ENCODE measurements around the gene SLC8A3.

SLC8A3 gene

GRCh38 chr14:70018713-70019211 lies 170.0 kb downstream of the SLC8A3 start:
- no peak overlapping the region for H2BK120ac ChIP-seq (ENCODE audit: low read depth, low read length)
- WGBS, result 74% methylated on average over 9 of the region's 9 CpGs

DNA sequence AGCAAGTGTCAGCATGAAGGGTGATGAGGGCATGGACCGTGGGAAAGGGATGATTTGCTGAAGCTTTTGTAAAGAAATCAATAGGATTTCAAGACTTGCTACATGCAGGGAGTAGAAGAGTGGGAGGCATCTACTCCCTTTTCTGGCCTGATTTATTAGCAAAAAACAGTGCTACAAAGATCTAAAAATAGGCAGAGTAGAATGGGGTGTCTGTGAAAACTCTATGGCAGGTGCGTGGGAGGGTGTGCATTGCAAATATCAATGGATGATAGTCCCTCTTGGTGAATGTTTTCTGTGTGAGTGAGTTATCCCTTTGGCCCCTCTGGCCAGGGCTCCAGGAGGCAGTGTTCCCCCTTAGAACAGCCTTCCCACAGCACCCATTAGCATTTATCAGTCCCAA lies 170.5 kb downstream of the SLC8A3 start:
- H2AFZ ChIP-seq (ENCODE audit: low read depth, low read length), result no peak overlapping the region

More at GRCh38 chr14:70018713-70019211, 170.0 kb downstream of the SLC8A3 start:
- DNase-seq, result peak; percentile 32
- Histone ChIP-seq H4K8ac (ENCODE audit: low read length) (no peak overlapping the region), H3K27me3 (ENCODE audit: control insufficient read depth in 1 of 2, insufficient read depth in 1 of 2, low read length in 2 of 2) (no peaks in the 10 kb centered on the region), H3K9me3 (ENCODE audit: control insufficient read depth, low read length) (no peaks in the 10 kb centered on the region), H2BK5ac (ENCODE audit: low read depth, low read length, poor library complexity, severe bottlenecking) (no peak overlapping the region), H2AK5ac (ENCODE audit: low read length, severe bottlenecking) (peak overlapping the region; percentile 19), H3K14ac (ENCODE audit: low read length in 2 of 2) (no peak overlapping the region), H3K18ac (ENCODE audit: low read depth in 1 of 2, low read length in 2 of 2) (no peak overlapping the region), H2BK12ac (ENCODE audit: low read length in 2 of 2) (no peak overlapping the region), H3K4me1 (ENCODE audit: control insufficient read depth, insufficient read depth, low read depth, low read length) (peaks cover 20% of the 10 kb centered on the region), H3K4me2 (ENCODE audit: low read length, poor library complexity, severe bottlenecking) (no peak overlapping the region), H3K23ac (ENCODE audit: low read length in 2 of 2) (no peak overlapping the region), H3K4ac (ENCODE audit: low read depth in 1 of 2, low read length in 2 of 2) (no peak overlapping the region), H2BK15ac (ENCODE audit: low read depth, poor library complexity, severe bottlenecking) (no peak overlapping the region), H3K4me3 (ENCODE audit: insufficient read depth in 1 of 2, low read depth in 1 of 2, low read length in 2 of 2) (peak overlapping the region in 1 of 2 experiments; percentile 65), H4K91ac (ENCODE audit: low read length) (no peak overlapping the region), H3K79me1 (replicated peaks; ENCODE audit: low read length, poor library complexity, severe bottlenecking) (peaks cover 2% of the 10 kb centered on the region), H3K27ac (ENCODE audit: low read length, poor library complexity, severe bottlenecking) (peak overlapping the region; percentile 44), H3K9ac (ENCODE audit: low read length) (peak overlapping the region; percentile 39), H2AFZ (ENCODE audit: low read depth, low read length) (no peak overlapping the region), H3K36me3 (ENCODE audit: control insufficient read depth in 1 of 2, insufficient read depth in 2 of 2, low read depth in 1 of 2, low read length in 2 of 2) (peaks cover 0 to 20% of the 10 kb centered on the region in 2 experiments)

GRCh38 chr14:70014406-70015095 lies 174.2 kb downstream of the SLC8A3 start:
- Histone ChIP-seq H3K18ac (ENCODE audit: low read depth in 1 of 2, low read length in 2 of 2) (no peak overlapping the region), H2AFZ (ENCODE audit: low read depth, low read length) (no peak overlapping the region), H3K36me3 (ENCODE audit: control insufficient read depth in 1 of 2, insufficient read depth in 2 of 2, low read depth in 1 of 2, low read length in 2 of 2) (peaks cover 0 to 26% of the 10 kb centered on the region in 2 experiments), H2BK120ac (ENCODE audit: low read depth, low read length) (no peak overlapping the region), H3K4me1 (ENCODE audit: control insufficient read depth, insufficient read depth, low read depth, low read length) (peaks cover 16% of the 10 kb centered on the region), H3K9me3 (ENCODE audit: control insufficient read depth, low read length) (no peaks in the 10 kb centered on the region), H3K79me1 (replicated peaks; ENCODE audit: low read length, poor library complexity, severe bottlenecking) (no peaks in the 10 kb centered on the region), H3K23ac (ENCODE audit: low read length in 2 of 2) (no peak overlapping the region), H3K4me3 (ENCODE audit: insufficient read depth in 1 of 2, low read depth in 1 of 2, low read length in 2 of 2) (no peak overlapping the region), H3K27me3 (ENCODE audit: control insufficient read depth in 1 of 2, insufficient read depth in 1 of 2, low read length in 2 of 2) (no peaks in the 10 kb centered on the region), H4K91ac (ENCODE audit: low read length) (no peak overlapping the region), H2AK5ac (ENCODE audit: low read length, severe bottlenecking) (no peak overlapping the region), H2BK12ac (ENCODE audit: low read length in 2 of 2) (no peak overlapping the region), H3K14ac (ENCODE audit: low read length in 2 of 2) (no peak overlapping the region), H3K4me2 (ENCODE audit: low read length, poor library complexity, severe bottlenecking) (no peak overlapping the region), H3K4ac (ENCODE audit: low read depth in 1 of 2, low read length in 2 of 2) (no peak overlapping the region), H3K27ac (ENCODE audit: low read length, poor library complexity, severe bottlenecking) (no peak overlapping the region), H4K8ac (ENCODE audit: low read length) (no peak overlapping the region), H3K9ac (ENCODE audit: low read length) (no peak overlapping the region), H2BK15ac (ENCODE audit: low read depth, poor library complexity, severe bottlenecking) (no peak overlapping the region), H2BK5ac (ENCODE audit: low read depth, low read length, poor library complexity, severe bottlenecking) (no peak overlapping the region)
- 89% methylated on average over 7 of the region's 7 CpGs for WGBS
- DNase-seq, result no peak

More for the DNA sequence above, 170.5 kb downstream of the SLC8A3 start:
- H3K4me1 ChIP-seq (ENCODE audit: control insufficient read depth, insufficient read depth, low read depth, low read length), result peaks cover 20% of the 10 kb centered on the region
- peak overlapping the region; percentile 19 for H2AK5ac ChIP-seq (ENCODE audit: low read length, severe bottlenecking)
- H2BK12ac ChIP-seq (ENCODE audit: low read length in 2 of 2), result no peak overlapping the region
- no peak overlapping the region for H2BK5ac ChIP-seq (ENCODE audit: low read depth, low read length, poor library complexity, severe bottlenecking)
- H2BK15ac ChIP-seq (ENCODE audit: low read depth, poor library complexity, severe bottlenecking), result no peak overlapping the region
- no peak overlapping the region for H3K14ac ChIP-seq (ENCODE audit: low read length in 2 of 2)
- H3K4ac ChIP-seq (ENCODE audit: low read depth in 1 of 2, low read length in 2 of 2), result no peak overlapping the region
- H4K91ac ChIP-seq (ENCODE audit: low read length), result no peak overlapping the region
- H3K27ac ChIP-seq (ENCODE audit: low read length, poor library complexity, severe bottlenecking), result peak overlapping the region; percentile 44
- H3K4me2 ChIP-seq (ENCODE audit: low read length, poor library complexity, severe bottlenecking), result no peak overlapping the region
- DNase-seq, result no peak
- H3K4me3 ChIP-seq (ENCODE audit: insufficient read depth in 1 of 2, low read depth in 1 of 2, low read length in 2 of 2), result peak overlapping the region in 1 of 2 experiments; percentile 65
- H2BK120ac ChIP-seq (ENCODE audit: low read depth, low read length), result no peak overlapping the region
- H4K8ac ChIP-seq (ENCODE audit: low read length), result no peak overlapping the region
- no peak overlapping the region for H3K23ac ChIP-seq (ENCODE audit: low read length in 2 of 2)
- H3K9ac ChIP-seq (ENCODE audit: low read length), result no peak overlapping the region
- H3K18ac ChIP-seq (ENCODE audit: low read depth in 1 of 2, low read length in 2 of 2), result no peak overlapping the region
- peaks cover 0 to 16% of the 10 kb centered on the region in 2 experiments for H3K36me3 ChIP-seq (ENCODE audit: control insufficient read depth in 1 of 2, insufficient read depth in 2 of 2, low read depth in 1 of 2, low read length in 2 of 2)
- no peaks in the 10 kb centered on the region for H3K27me3 ChIP-seq (ENCODE audit: control insufficient read depth in 1 of 2, insufficient read depth in 1 of 2, low read length in 2 of 2)
- H3K79me1 ChIP-seq (replicated peaks; ENCODE audit: low read length, poor library complexity, severe bottlenecking), result peaks cover 2% of the 10 kb centered on the region
- no peaks in the 10 kb centered on the region for H3K9me3 ChIP-seq (ENCODE audit: control insufficient read depth, low read length)
- WGBS, result 61% methylated on average over 2 of the region's 2 CpGs

DNA sequence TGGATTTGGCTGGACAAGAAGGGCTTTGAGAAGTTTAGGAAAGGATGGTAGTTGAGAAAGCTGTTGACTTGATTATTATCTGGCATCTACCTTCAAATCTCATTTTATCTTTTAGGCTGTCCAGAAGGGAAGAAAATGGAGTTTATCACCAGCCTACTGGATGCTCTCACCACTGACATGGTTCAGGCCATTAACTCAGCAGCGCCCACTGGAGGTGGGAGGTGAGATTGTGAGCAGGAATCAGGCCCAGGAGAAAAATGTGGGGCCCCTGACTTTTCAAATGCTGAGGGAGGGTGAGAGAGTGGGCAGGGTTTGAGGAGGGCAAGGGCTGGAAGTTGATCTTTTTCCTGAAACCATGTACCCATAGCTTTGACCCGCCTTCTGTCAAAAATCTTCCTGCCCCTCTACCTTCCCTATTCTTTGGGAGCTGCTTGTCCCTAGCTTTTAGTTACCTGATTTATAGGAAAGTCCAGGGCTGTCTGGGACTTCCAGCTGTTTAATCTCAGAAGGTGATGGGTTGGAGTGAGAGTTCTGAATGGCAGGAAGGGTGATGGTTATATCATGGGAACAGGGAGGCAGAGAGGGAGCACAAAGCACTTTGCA lies 175.4 kb downstream of the SLC8A3 start:
- H4K91ac ChIP-seq (ENCODE audit: low read length), result no peak overlapping the region
- WGBS, result 8% methylated on average over 1 of the region's 2 CpGs
- H2BK5ac ChIP-seq (ENCODE audit: low read depth, low read length, poor library complexity, severe bottlenecking), result no peak overlapping the region
- H3K79me1 ChIP-seq (replicated peaks; ENCODE audit: low read length, poor library complexity, severe bottlenecking), result no peaks in the 10 kb centered on the region
- no peak overlapping the region for H2BK120ac ChIP-seq (ENCODE audit: low read depth, low read length)
- no peak overlapping the region for H3K4ac ChIP-seq (ENCODE audit: low read depth in 1 of 2, low read length in 2 of 2)
- no peak overlapping the region for H2AK5ac ChIP-seq (ENCODE audit: low read length, severe bottlenecking)
- H3K36me3 ChIP-seq (ENCODE audit: control insufficient read depth in 1 of 2, insufficient read depth in 2 of 2, low read depth in 1 of 2, low read length in 2 of 2), result peaks cover 0 to 26% of the 10 kb centered on the region in 2 experiments
- no peak overlapping the region for H2BK12ac ChIP-seq (ENCODE audit: low read length in 2 of 2)
- H3K27ac ChIP-seq (ENCODE audit: low read length, poor library complexity, severe bottlenecking), result no peak overlapping the region
- H3K4me1 ChIP-seq (ENCODE audit: control insufficient read depth, insufficient read depth, low read depth, low read length), result peaks cover 8% of the 10 kb centered on the region
- H3K4me2 ChIP-seq (ENCODE audit: low read length, poor library complexity, severe bottlenecking), result no peak overlapping the region
- H3K27me3 ChIP-seq (ENCODE audit: control insufficient read depth in 1 of 2, insufficient read depth in 1 of 2, low read length in 2 of 2), result no peaks in the 10 kb centered on the region
- no peak for DNase-seq
- no peak overlapping the region for H3K9ac ChIP-seq (ENCODE audit: low read length)
- no peak overlapping the region for H3K23ac ChIP-seq (ENCODE audit: low read length in 2 of 2)
- no peaks in the 10 kb centered on the region for H3K9me3 ChIP-seq (ENCODE audit: control insufficient read depth, low read length)
- no peak overlapping the region for H3K18ac ChIP-seq (ENCODE audit: low read depth in 1 of 2, low read length in 2 of 2)
- H3K4me3 ChIP-seq (ENCODE audit: insufficient read depth in 1 of 2, low read depth in 1 of 2, low read length in 2 of 2), result no peak overlapping the region
- H2BK15ac ChIP-seq (ENCODE audit: low read depth, poor library complexity, severe bottlenecking), result no peak overlapping the region
- no peak overlapping the region for H3K14ac ChIP-seq (ENCODE audit: low read length in 2 of 2)
- no peak overlapping the region for H4K8ac ChIP-seq (ENCODE audit: low read length)
- no peak overlapping the region for H2AFZ ChIP-seq (ENCODE audit: low read depth, low read length)
